OCI-LY3 (cell line): ENCODE data around the gene ZNF892.

ENCODE experiments used
- H2AFZ ChIP-seq: fragments of 200-600, 300-600 bp; shearing (Covaris generic); 2 replicates; pipeline ENCODE4 v1.6.0; 2014; ENCODE audit warnings: antibody characterized with exemption, low read depth, low read length
- H3K27ac ChIP-seq: fragments of 200-600, 300-600 bp; sonication (generic); 2 replicates; pipeline ENCODE4 v1.5.1; 2014; ENCODE audit warnings: mild to moderate bottlenecking, low read length, moderate library complexity, mixed read lengths
- H3K27me3 ChIP-seq: fragments of 200-600, 300-600 bp; sonication (generic); 2 replicates; pipeline ENCODE4 v1.6.1; 2014; ENCODE audit warnings: low read depth, low read length, mixed read lengths
- H3K36me3 ChIP-seq: fragments of 200-600, 300-600 bp; sonication (generic); replicated peaks from 2 replicates; pipeline ENCODE3; 2014; ENCODE audit warnings: low read depth, low read length, mixed read lengths
- H3K4me1 ChIP-seq: fragments of 300-600, 200-600 bp; sonication (generic); 2 replicates; pipeline ENCODE4 v1.6.1; 2014; ENCODE audit warnings: low read length, mixed read lengths
- H3K4me2 ChIP-seq: fragments of 200-600, 300-600 bp; sonication (generic); 2 replicates; pipeline ENCODE4 v1.6.1; 2014; ENCODE audit warnings: low read length, mixed read lengths
- H3K4me3 ChIP-seq: fragments of 300-600, 200-600 bp; sonication (generic); 2 replicates; pipeline ENCODE4 v1.5.1; 2014; ENCODE audit warnings: antibody characterized with exemption, mild to moderate bottlenecking, low read length, moderate library complexity
- H3K79me2 ChIP-seq: fragments of 300-600, 200-600 bp; shearing (Covaris generic); 2 replicates; pipeline ENCODE4 v1.6.1; 2014; ENCODE audit warnings: mild to moderate bottlenecking, low read length, mixed read lengths
- H3K9ac ChIP-seq: fragments of 300-600, 200-600 bp; shearing (Covaris generic); 2 replicates; pipeline ENCODE4 v1.6.0; 2014; ENCODE audit warnings: mild to moderate bottlenecking, low read length, moderate library complexity
- H3K9me3 ChIP-seq: fragments of 200-600, 300-600 bp; shearing (Covaris generic); 2 replicates; pipeline ENCODE4 v1.6.1; 2014; ENCODE audit warnings: low read length, mixed read lengths; ENCODE audit not compliant: insufficient read depth
- H4K20me1 ChIP-seq: fragments of 200-600, 300-600 bp; sonication (generic); 2 replicates; pipeline ENCODE4 v1.6.1; 2016; ENCODE audit warnings: low read length, mixed read lengths; ENCODE audit not compliant: insufficient read depth
- EZH2phosphoT487 ChIP-seq: fragments of 200-600 bp; shearing (Covaris generic); IDR thresholded peaks from 2 replicates; pipeline ENCODE4 v1.6.1; 2018; ENCODE audit warnings: antibody characterized with exemption, mixed run types, low read depth
- TF ChIP-seq, protein P1 (sequence below): fragments of 200-600, 300-600 bp; sonication (generic); IDR thresholded peaks from 2 replicates; pipeline ENCODE4 v1.5.1; 2014; ENCODE audit warnings: antibody characterized with exemption, low read length, low read depth

ZNF892 gene

GRCh38 chr2:95220449-95220848, 13.1 kb downstream of the ZNF892 start:
- no peak overlapping the region for H3K27ac ChIP-seq
- H3K79me2 ChIP-seq: no peaks in the 10 kb centered on the region
- H3K4me3 ChIP-seq: no peak overlapping the region
- TF ChIP-seq EZH2phosphoT487: no peak
- TF ChIP-seq, protein P1, sequence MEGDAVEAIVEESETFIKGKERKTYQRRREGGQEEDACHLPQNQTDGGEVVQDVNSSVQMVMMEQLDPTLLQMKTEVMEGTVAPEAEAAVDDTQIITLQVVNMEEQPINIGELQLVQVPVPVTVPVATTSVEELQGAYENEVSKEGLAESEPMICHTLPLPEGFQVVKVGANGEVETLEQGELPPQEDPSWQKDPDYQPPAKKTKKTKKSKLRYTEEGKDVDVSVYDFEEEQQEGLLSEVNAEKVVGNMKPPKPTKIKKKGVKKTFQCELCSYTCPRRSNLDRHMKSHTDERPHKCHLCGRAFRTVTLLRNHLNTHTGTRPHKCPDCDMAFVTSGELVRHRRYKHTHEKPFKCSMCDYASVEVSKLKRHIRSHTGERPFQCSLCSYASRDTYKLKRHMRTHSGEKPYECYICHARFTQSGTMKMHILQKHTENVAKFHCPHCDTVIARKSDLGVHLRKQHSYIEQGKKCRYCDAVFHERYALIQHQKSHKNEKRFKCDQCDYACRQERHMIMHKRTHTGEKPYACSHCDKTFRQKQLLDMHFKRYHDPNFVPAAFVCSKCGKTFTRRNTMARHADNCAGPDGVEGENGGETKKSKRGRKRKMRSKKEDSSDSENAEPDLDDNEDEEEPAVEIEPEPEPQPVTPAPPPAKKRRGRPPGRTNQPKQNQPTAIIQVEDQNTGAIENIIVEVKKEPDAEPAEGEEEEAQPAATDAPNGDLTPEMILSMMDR: no peak
- no peaks in the 10 kb centered on the region for H3K27me3 ChIP-seq
- H3K4me2 ChIP-seq: no peak overlapping the region
- H3K9ac ChIP-seq: no peak overlapping the region
- H2AFZ ChIP-seq: no peak overlapping the region
- H3K36me3 ChIP-seq: no peaks in the 10 kb centered on the region
- H3K9me3 ChIP-seq: peaks cover 21% of the 10 kb centered on the region; the same call in 1 of the 2 replicates
- H4K20me1 ChIP-seq: no peaks in the 10 kb centered on the region
- no peaks in the 10 kb centered on the region for H3K4me1 ChIP-seq

GRCh38 chr2:95225658-95226057, 18.3 kb downstream of the ZNF892 start:
- Histone ChIP-seq H3K79me2 (no peaks in the 10 kb centered on the region), H3K4me1 (no peaks in the 10 kb centered on the region), H3K4me3 (no peak overlapping the region), H3K27ac (no peak overlapping the region), H3K4me2 (no peak overlapping the region), H3K36me3 (no peaks in the 10 kb centered on the region), H3K9ac (no peak overlapping the region), H3K9me3 (peaks cover 5% of the 10 kb centered on the region; the same call in 1 of the 2 replicates), H3K27me3 (no peaks in the 10 kb centered on the region; the same call in 1 of the 2 replicates), H4K20me1 (no peaks in the 10 kb centered on the region), H2AFZ (no peak overlapping the region)
- TF ChIP-seq, protein P1: no peak
- no peak for TF ChIP-seq EZH2phosphoT487

- H3K79me2 ChIP-seq: no peaks in the 10 kb centered on the region
- no peaks in the 10 kb centered on the region for H4K20me1 ChIP-seq
- H3K4me1 ChIP-seq: no peaks in the 10 kb centered on the region
- no peak overlapping the region for H3K4me3 ChIP-seq
- H3K9me3 ChIP-seq: no peaks in the 10 kb centered on the region
- H3K36me3 ChIP-seq: no peaks in the 10 kb centered on the region
- no peak overlapping the region for H2AFZ ChIP-seq
- H3K27me3 ChIP-seq: no peaks in the 10 kb centered on the region; the same call in 1 of the 2 replicates
- H3K27ac ChIP-seq: no peak overlapping the region
- no peak overlapping the region for H3K9ac ChIP-seq
- TF ChIP-seq EZH2phosphoT487: no peak
- TF ChIP-seq, protein P1: peak; percentile 77
- no peak overlapping the region for H3K4me2 ChIP-seq
Measured at GRCh38 chr2:95231723-95232122, 24.4 kb downstream of the ZNF892 start.

DNA sequence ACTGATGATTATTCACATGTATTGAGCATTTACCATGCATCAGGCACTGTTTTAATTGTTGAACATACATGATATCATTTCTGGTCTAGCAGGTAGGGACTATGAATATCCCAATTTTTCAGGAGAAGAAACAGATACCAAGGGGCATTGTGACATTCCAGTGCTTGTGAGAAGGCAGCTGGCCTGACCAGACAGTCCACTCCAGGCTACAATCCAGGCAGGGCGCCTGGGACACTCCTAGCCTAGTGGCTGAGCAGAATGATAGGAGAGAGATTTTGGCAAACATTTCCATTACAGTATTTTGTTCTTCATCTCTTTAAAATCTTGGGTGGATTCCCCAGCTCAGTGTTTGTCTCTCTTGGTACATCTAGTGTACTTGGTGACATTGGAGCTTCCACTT, 24.9 kb downstream of the ZNF892 start:
- H3K4me2 ChIP-seq: no peak overlapping the region
- no peak overlapping the region for H3K4me3 ChIP-seq
- no peaks in the 10 kb centered on the region for H3K4me1 ChIP-seq
- no peaks in the 10 kb centered on the region for H3K9me3 ChIP-seq
- no peak overlapping the region for H2AFZ ChIP-seq
- no peaks in the 10 kb centered on the region for H4K20me1 ChIP-seq
- no peaks in the 10 kb centered on the region for H3K79me2 ChIP-seq
- H3K36me3 ChIP-seq: no peaks in the 10 kb centered on the region
- no peak overlapping the region for H3K9ac ChIP-seq
- H3K27ac ChIP-seq: no peak overlapping the region
- no peaks in the 10 kb centered on the region; the same call in 1 of the 2 replicates for H3K27me3 ChIP-seq
- TF ChIP-seq, protein P1: no peak
- TF ChIP-seq EZH2phosphoT487: no peak
